ENCODE results near the gene ATP2B1.

- TF ChIP-seq POLR2A (IDR thresholded peaks at IDR 0.05; ENCODE audit: low read depth, low read length) (no peak), TAF1 (IDR thresholded peaks at IDR 0.05; ENCODE audit: borderline replicate concordance, low read depth, low read length) (no peak)
Observed at GRCh38 chr12:89700191-89700810, 8.3 kb downstream of the ATP2B1 start.

All from GM12892 (cell line).